Stimulated activated CD8-positive, alpha-beta memory T cell treated with anti-CD3 and anti-CD28 coated beads, Interleukin-12 subunit alpha, Interleukin-12 subunit beta, amount 100 ng/mL, for 24 hours (primary cell): ENCODE data around the gene CCDC121.
"Not testable (repeated sequence)": the region's sequence is repeated elsewhere in the genome, so short reads cannot be mapped to it uniquely, and the experiment has no call there.

ENCODE experiments used
- DNase-seq: peaks from one replicate; pipeline ENCODE4 v3.0.0-alpha.2; 2020; ENCODE audit errors: extremely low read depth

CCDC121 gene

DNA sequence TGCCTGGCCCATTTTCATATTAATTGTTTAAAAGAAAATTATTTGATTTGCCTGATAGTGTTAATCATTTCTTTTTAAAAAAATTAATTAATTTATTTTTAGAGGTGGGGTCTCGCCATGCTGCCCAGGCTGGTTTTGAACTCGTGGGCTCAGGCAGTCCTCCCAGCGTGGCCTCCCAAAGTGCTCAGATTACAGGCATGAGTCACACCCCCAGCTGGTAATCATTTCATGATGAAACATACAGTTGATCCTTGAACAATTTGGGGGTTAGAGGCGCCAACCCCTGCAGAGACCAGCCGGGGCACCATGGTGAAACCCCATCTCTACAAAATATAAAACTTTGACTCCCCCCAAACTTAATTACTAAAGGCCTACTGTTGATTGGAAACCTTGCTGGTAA, 8.0 kb upstream of the CCDC121 start:
- DNase-seq: no peak

GRCh38 chr2:27634291-27634690, 5.5 kb upstream of the CCDC121 start:
- no peak for DNase-seq

DNA sequence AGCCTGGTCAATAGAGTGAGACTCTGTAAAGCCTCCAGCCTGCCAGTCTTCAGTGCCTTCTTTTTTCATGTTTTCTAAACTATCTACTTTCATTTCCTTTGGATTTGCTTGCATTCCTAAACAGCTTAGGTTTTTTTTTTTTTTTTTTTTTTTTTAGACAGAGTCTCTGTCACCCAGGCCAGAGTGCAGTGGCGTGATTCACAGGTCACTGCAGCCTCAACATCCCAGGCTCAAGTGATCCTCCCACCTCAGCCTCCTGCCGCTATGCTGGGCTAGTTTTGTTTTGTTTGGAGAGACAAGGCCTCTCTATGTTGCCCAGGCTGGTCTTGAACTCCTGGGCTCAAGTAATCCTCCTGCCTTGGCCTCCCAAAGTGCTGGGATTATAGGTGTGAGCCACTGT, 1.4 kb upstream of the CCDC121 start:
- not testable (repeated sequence) for DNase-seq

DNA sequence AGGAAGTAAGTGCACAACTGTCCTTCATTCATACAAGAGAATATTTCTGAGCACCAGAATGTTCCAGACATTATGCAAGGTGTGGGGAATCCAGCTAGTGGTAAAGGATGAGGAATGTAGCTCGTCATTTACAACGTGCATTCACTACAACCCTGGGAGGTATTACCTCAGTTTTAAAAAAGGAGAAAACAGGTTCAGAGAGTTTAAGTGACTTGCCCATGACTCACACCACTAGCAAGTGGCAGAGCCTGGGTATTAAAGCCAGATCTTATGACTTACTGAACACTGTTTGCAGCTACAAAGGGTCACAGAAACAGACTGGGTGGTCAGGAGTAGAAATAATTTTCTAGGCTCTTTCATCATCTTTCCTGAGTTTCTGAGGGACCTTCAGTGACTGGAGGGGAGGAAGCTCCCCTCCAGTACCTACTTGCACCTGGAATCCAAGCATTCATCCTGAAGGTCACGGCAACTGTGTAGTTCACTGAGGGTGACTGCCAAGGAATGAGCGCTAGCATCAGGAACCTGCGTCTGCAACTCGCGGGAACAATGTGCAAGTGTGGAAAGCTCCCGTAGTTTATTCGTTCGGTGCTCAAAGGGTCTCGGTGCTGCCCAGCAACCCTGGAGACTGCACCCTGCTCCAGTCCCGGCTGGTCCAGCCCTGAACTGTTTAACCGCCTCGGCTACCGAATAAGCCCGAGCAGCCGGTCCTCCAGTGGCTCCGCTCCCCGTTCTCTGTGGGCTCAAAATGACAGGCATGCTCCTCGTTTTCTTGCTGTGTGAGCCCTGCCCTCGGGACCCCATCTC, 647 bp downstream of the CCDC121 start:
- no peak for DNase-seq

DNA sequence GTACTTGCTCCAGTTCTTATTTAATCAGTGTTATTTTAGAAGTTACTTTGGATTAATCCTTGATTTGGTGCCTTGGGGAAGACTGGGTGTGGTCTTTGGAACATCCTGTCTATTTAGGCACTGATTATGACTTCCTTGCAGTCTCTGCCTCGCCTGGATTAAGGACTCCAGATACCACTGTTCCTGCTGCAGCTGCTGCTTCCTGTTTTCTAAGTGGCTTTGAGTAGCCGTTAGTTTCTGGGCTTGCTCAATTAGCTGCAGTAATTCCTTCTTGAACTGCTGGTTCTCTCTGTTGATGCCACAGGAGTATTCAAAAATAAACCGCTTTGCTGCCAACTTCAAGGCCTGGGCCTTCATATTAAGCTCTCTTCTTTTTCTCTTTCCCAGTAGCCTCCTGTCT, 1.9 kb downstream of the CCDC121 start:
- DNase-seq: not testable (repeated sequence)

- DNase-seq: not testable (repeated sequence)
Measured at GRCh38 chr2:27626323-27626722, 2.5 kb downstream of the CCDC121 start.

DNA sequence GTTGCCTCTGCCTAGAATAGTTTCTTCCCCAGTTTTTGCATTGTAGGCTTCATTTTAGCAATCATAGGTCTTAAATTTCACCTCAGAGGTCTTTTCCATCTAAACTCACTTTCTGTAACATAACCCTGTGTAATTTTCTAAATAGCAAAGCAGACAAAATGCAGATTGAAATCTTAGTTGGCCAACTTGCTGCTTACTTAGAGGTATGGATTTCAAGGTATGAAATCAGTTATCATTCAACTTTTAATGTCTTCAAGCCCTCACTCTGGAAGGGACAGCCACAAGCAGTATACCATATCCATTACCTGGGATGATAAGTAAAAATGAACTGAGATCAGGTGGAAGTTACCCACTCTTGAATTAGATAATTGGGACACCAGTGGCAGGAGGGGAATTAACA, 3.9 kb downstream of the CCDC121 start:
- DNase-seq: no peak

DNA sequence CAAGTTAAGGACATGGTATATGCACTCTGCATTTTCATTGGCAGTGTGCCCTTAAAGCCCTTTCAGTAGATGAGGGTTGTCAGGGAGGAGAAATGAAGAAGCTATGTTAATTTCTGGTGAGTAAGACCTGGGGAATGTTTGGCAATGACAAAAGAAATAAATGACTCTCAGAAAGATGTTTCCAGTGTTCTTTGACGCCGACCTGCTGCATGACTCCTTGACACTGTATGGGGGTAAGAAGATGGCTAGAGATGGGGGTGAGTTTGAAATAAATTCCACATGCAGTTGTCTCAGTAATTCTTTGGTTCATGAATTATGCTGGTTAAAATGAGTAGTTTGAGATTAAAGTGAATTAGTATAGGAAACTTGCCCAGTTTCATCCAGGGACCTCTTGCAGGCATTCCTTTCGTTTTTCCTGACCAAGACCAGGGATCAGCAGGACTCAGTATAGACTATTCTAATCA, 5.9 kb downstream of the CCDC121 start:
- DNase-seq: no peak

DNA sequence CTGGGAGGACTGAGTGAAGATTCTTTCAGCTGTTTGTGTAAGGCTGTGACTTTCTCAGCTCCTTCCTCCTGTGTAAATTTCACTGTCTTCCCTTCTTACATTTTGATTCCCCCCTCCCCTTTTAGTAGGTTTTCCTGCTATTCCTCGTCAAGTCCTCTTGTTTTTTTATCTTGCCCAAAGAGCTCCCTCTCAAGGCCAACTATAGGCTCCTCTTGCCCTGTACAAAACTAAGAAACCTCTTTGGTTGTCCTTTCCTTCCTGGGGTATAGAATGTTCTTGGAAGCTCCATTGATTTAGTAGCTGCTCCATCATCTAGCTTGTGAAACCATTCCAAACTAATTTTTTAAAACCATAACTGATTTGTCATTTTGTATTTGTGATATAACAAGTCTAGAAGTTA, 7.3 kb downstream of the CCDC121 start:
- DNase-seq: no peak

GRCh38 chr2:27615316-27615715, 13.5 kb downstream of the CCDC121 start:
- no peak for DNase-seq

DNA sequence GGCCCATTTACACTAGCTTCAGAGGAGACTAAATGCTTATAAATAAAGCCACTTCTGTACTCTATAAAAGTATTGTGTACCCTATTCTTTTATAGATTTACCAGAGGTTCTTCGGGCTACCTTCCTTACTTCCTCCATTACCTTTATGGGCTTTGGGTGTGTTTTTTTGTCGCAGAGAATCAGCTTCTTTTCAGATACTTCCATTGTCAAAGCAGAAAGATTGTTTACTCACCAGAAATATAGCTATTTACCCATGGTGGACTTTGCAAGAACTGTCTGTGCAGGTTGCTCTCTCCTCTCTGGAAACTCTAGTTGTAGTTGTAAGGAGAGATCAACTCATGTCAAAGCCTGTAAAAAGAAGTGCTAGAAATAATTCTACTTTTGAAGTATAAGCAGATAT, 14.8 kb downstream of the CCDC121 start:
- no peak for DNase-seq

DNA sequence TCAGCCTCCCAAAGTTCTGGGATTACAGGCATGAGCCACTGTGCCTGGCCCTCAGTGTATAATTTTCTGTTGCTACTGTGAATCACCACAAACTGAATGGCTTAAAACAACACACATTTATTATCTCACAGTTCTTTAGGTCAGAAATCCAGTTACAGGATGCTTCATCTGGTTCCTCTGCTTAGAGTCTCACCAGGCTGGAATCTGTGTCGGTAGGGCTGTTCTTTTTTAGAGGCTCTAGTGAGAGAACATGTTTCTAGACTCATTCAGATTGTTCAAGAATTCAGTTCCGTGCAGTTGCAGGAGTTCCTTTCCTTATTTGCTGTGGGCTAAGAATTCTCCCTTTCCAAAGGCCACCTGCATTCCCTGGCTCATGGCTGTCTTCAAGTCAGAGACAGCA, 22.2 kb downstream of the CCDC121 start:
- DNase-seq: no peak

- no peak for DNase-seq
Measured at GRCh38 chr2:27596627-27597026, 32.2 kb downstream of the CCDC121 start.

GRCh38 chr2:27595412-27595811, 33.4 kb downstream of the CCDC121 start:
- not testable (repeated sequence) for DNase-seq

GRCh38 chr2:27594020-27594703, 34.6 kb downstream of the CCDC121 start:
- DNase-seq: not testable (repeated sequence)

- DNase-seq: no peak
Measured at GRCh38 chr2:27593240-27593639, 35.6 kb downstream of the CCDC121 start.

DNA sequence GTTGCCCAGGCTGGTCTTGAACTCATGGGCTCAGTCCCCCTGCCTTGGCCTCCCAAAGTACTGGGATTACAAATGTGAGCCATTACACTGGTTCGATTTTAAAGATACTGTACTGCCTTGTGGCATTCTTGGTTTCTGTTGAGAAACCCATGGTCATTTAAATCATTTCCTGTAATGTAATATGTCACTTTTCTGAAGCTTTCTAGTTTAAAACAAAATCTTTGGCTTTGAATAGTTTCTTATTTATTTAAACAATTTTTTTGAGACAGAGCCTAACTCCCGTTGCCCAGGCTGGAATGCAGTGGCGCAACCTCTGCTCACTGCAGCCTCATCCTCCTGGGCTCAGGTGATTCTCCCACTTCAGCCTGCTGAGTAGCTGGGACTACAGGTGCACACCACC, 37.1 kb downstream of the CCDC121 start:
- no peak for DNase-seq

DNA sequence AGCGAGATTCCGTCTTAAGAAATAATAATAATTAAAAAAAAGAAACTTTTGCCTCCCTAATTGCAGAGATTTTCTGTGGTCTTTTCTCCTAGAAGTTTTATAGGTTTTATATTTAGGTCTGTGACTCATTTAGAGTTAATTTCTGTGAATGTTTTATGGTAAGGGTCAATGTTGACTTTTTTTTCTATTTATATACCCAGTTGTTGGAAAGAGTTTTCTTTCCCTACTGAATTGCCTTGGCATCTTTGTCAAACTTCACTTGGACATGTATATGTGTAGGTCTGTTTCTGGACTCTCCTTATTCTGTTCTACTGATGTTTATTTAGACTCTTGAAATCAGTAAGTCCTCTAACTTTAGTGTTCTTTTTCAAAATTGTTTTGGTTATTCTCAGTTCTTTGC, 40.5 kb downstream of the CCDC121 start:
- DNase-seq: no peak

- no peak for DNase-seq
Measured at GRCh38 chr2:27587025-27587424, 41.8 kb downstream of the CCDC121 start.

GRCh38 chr2:27584597-27584996, 44.2 kb downstream of the CCDC121 start:
- no peak for DNase-seq

GRCh38 chr2:27583390-27583915, 45.4 kb downstream of the CCDC121 start:
- DNase-seq: no peak

DNA sequence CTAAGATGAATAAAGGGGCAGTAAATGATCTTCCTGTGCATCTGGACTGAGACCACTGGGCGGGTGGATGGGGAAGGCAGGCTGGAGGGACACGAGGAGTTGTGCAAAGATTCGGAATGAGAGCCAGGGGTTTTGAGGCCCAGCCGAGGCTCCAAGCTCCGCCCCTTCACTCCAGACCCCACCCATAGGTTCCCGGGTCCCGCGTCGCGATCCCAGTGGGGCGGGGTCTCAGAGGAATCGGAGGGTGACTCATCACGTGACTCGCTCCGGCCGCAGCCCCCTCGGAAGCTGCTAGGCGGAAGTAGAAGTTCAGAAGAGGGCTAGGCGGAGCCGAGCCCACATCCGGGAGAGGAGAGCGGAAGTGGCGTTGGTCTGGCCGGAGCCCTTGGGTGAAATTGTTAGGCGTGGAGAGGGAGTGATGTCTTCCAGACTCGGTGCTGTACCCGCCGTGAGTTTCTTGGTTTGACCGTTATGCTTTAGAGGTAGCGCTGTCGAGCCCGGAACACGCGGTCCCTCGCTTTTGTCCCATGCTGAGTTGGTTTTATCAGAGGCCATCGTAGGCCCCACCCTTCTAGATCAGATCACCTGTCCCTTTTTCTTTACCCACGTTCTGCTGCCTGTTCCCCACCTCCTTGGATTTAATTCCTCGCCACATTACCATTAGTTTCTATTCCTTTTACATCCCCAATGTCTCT, 46.0 kb downstream of the CCDC121 start, which contains the start of gene ZNF512:
TSS of gene ZNF512 (plus strand) at position 348 of the 695 bp plus-strand sequence. CDS start at position 419, 71 bp downstream.
- peak; percentile 58 for DNase-seq
